T-helper 22 cell (primary cell): ENCODE data around the gene BCL2L2.

Source experiments
- DNase-seq: peaks from one replicate; pipeline ENCODE4 v3.0.0-alpha.2; 2020; ENCODE audit warnings: low read depth

The BCL2L2 gene

DNA sequence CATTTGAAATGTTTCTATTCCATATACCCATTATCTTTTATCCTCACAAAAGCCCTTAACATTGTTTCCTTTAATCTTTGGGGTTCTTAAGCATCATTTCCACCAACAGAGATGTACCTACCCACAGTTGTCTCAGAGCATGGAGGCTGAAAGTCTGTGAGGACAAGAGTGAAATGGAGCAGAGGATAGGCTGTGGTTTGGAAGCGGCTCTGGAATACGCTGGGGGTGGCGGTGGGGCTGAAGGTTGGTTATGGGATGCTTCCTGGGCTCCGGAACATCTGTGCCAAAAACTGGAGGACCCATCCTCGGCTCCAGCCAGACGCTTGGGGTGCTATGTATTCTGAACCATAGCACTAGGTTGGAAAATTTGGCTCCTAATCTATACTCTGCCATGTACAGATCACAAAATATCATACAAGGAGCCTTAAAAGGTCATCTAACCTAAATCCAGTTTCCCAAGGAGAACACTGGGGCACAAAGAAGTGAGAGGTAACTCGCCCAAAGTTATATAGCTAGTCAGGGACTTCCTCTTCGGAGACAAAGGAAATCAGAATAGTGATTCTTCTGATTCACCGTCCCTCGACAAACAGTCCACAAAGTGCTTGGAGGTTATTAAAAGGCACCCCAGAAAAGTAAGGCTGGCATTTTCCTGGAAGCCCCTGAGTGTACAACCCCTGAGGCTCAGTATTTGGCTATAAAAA lies 6.5 kb upstream of the BCL2L2 start:
- no peak for DNase-seq

DNA sequence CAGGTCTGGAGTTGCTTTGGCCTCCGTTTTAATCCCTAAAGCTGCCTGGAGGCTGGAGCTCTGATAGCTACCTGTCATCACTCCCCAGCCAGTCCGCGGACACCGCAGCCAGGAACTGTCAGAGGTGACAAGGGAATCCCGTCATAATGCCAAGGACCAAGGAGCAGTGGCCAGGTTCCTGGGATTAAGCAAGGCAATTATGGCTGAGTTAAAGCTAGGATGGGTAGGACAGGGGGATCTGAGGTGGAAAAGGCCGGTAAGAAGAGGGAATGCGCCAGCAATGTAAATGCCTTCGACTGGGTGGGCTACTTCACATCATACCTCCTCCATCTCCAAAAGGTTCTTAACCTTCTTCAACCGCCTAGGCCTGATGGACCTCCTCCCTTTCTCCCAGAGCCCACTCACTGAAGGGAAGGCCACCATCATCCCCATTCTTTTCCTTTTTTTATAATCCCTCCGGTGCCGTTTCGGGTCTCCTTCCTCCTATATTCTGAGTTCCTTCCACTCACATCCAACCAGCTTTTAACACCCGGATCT lies 5.9 kb upstream of the BCL2L2 start:
- DNase-seq, result no peak

GRCh38 chr14:23301288-23301968 lies 5.2 kb upstream of the BCL2L2 start:
- DNase-seq, result peak; percentile 92

DNA sequence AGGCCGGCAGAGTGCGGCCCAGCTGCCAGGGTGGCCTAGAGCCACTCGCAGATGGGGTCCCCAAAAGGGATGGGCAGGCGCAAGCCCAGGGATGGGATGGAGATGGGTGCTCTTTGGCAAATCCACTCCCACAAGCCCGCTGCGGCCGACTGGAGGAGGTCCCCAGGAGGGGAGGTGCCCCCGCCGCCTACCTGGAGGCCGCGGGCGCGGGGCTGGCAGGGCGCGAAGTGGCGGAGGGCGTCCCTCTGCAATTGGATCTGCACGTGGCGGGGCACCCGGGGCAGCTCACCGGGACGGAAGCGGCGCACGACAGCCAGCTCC lies 4.7 kb upstream of the BCL2L2 start:
- no peak for DNase-seq

- DNase-seq, result peak; percentile 83
These were observed 4.1 kb upstream of the BCL2L2 start, which contains the start of gene PPP1R3E for GRCh38 chr14:23302290-23303225. TSS of gene PPP1R3E (minus strand) at chr14:23302859. CDS start at chr14:23302576, 283 bp downstream.

DNA sequence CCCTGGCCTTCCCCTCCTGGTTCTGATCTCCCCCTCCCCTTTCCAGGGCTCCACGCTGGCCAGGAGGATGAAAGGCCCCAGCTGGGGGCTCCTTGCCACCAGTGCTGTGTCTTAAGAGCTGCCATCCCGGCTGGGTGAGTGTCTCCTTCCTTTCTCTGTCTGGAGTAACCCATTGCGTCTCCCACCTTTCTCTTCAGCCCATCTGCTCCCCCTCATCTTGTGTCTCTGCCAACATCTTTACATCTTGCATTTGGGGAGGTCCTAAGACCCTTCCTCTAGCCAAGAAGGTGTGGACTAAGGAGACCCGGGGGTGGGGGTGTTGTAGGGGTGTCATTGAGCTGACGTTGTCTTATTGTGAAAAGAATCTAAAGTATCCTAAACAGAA lies 505 bp downstream of the BCL2L2 start:
- no peak for DNase-seq

GRCh38 chr14:23307687-23308644 lies 1.3 kb downstream of the BCL2L2 start:
- DNase-seq, result no peak

- no peak for DNase-seq
These were observed 2.2 kb downstream of the BCL2L2 start for GRCh38 chr14:23308721-23309445.

DNA sequence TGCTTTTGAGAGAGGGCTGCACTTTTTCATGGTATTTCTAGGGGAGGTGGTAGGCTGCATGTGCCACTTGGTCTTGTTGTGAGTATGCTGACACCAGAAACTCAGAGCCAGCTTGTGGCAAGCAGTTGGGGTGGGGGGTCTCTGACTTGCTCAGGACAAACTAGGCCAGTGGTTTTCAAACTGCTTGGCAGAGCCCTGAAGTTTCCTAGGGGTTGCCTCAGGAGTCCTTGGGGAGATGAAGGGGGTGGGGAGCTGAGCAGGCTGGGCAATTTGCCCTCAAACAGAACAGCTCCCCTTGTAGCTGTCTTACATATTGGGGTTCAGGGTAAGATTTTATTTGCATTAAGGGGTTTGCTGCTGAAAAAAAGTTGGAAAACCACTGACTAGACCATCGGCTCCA lies 3.9 kb downstream of the BCL2L2 start:
- DNase-seq, result no peak

DNA sequence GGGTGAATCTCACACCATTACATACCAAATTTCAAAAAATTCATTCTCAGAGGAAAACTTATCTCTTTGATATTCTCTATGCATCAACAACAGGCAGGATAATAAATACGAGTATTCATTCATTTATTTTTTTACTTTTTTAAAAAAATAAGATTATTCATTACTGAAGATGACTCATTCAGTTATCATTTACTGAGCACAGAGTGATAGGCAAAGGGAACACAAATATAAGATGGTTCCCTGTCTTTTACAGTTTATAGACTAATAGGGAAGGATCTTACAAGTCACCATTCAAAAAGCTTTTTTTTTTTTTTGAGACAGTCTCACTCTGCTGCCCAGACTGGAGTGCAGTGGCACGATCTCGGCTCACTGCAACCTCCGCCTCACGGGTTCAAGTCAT lies 9.7 kb downstream of the BCL2L2 start:
- no peak for DNase-seq

- no peak for DNase-seq
These were observed 13.3 kb downstream of the BCL2L2 start for GRCh38 chr14:23319746-23320583.

- DNase-seq, result peak; percentile 98
These were observed 14.2 kb downstream of the BCL2L2 start, which contains the start of gene PABPN1 for GRCh38 chr14:23320584-23321571. TSS of gene PABPN1 (plus strand) at chr14:23321457. CDS start at chr14:23321470, 13 bp downstream.

DNA sequence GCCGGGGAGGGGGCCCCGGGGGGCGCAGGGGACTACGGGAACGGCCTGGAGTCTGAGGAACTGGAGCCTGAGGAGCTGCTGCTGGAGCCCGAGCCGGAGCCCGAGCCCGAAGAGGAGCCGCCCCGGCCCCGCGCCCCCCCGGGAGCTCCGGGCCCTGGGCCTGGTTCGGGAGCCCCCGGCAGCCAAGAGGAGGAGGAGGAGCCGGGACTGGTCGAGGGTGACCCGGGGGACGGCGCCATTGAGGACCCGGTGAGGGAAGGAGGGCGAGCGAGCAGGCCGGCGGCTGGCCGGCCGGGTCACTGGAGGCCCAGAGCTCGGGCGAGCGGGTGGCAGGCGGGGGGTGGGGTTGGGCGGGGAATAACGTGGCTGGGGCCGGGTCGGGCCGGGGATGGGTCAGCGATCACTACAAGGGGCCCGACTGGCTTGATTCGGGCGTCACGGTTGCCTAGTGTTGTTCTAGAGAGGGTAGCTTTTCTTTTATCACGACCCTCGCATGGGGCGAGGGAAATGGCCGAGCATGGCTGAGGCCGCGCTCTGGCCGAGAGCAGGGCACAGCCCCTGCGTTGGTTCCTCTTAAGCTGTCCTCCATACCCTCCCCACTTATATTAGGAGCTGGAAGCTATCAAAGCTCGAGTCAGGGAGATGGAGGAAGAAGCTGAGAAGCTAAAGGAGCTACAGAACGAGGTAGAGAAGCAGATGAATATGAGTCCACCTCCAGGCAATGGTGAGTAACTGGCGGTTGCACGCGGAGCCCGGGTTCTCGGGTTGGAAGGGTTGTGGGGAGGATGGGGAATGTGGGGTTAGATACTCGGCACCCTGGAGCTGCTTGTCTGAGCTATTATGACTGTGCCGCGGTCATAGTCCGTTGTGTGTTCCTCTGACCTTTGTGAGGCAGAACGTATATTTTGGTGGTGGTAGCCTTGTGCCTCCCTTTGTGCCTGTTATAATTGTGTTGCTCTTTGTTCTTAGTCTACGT lies 15.2 kb downstream of the BCL2L2 start:
- peak; percentile 12 for DNase-seq

DNA sequence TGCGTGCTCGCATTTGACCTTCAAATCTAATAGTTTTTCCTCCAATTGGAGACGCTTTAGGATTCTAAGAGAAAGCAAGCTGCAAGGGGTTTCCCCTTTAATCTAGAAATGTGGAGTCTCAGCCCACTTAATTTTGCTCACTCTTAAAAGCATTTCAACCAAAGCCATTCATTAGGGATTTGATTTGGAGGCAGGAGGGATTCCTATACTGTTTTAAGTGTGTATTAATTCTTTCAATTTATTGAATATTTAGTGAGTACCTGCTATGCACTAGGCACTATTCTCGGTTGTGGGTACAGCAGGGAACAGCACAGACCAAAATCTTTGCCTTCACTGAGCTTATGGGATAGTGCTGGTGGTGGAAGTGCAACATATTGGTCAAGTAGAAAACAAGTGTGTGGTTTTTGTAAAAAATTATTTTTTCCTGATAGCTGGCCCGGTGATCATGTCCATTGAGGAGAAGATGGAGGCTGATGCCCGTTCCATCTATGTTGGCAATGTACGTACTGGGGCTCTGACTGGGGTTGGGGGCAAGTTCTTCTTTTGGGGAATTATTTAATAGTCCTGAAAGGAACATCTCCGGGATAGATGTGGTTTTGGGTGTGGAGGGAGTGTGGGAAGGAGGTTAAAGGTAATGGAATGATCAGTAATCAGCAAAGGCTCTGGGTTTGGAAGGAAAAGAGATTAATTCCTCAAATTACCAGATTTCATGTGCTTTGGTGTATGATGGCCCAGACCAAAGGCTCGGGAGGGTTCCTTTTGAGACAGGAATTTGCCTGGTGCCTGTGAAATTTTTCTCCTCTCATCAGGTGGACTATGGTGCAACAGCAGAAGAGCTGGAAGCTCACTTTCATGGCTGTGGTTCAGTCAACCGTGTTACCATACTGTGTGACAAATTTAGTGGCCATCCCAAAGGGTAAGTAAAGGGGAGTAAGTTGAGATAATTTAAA lies 16.2 kb downstream of the BCL2L2 start:
- no peak for DNase-seq

- DNase-seq, result no peak
These were observed 17.3 kb downstream of the BCL2L2 start for GRCh38 chr14:23323838-23324454.
